ENCODE results near the gene LRRC52.

DNA sequence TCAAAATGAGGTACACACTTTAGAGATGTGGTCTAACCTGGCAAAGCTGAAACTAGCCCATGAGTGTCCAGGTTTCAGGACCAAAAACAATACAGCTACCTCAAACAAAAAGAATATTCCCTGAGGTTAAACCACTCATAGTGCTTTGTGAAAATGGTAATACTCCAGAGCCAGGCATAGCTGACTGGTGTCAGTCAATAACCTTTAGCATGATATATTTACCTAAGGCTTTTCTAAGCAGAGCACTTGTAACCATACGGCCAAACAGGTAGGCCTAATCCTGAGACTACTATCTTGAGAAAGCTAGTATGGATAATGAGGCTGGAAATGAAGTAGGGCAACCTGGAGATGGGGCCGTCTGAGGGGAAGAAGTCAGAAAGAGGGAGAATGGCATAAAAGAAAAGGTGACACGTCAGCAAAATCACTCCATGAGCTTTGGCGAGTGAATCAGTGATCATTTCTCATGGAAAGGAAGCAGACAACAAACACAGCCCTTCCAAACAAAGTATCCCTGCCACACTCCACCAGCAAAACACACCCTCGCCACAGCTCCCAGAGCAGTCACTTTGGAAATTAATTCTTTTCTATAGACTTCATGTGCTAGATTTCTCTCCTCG, 1.7 kb upstream of the LRRC52 start:
- TF ChIP-seq, protein P1, sequence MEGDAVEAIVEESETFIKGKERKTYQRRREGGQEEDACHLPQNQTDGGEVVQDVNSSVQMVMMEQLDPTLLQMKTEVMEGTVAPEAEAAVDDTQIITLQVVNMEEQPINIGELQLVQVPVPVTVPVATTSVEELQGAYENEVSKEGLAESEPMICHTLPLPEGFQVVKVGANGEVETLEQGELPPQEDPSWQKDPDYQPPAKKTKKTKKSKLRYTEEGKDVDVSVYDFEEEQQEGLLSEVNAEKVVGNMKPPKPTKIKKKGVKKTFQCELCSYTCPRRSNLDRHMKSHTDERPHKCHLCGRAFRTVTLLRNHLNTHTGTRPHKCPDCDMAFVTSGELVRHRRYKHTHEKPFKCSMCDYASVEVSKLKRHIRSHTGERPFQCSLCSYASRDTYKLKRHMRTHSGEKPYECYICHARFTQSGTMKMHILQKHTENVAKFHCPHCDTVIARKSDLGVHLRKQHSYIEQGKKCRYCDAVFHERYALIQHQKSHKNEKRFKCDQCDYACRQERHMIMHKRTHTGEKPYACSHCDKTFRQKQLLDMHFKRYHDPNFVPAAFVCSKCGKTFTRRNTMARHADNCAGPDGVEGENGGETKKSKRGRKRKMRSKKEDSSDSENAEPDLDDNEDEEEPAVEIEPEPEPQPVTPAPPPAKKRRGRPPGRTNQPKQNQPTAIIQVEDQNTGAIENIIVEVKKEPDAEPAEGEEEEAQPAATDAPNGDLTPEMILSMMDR (IDR thresholded peaks at IDR 0.05), result no peak
- TF ChIP-seq USF1 (CRISPR knock-in tag; IDR thresholded peaks at IDR 0.05) (no peak), ZNF317 (CRISPR knock-in tag; IDR thresholded peaks at IDR 0.05; ENCODE audit: borderline replicate concordance, low read depth) (no peak), ZNF512 (CRISPR knock-in tag; IDR thresholded peaks at IDR 0.05; ENCODE audit: borderline replicate concordance) (no peak)
